Measurements from ENCODE around the gene UROS.

DNA sequence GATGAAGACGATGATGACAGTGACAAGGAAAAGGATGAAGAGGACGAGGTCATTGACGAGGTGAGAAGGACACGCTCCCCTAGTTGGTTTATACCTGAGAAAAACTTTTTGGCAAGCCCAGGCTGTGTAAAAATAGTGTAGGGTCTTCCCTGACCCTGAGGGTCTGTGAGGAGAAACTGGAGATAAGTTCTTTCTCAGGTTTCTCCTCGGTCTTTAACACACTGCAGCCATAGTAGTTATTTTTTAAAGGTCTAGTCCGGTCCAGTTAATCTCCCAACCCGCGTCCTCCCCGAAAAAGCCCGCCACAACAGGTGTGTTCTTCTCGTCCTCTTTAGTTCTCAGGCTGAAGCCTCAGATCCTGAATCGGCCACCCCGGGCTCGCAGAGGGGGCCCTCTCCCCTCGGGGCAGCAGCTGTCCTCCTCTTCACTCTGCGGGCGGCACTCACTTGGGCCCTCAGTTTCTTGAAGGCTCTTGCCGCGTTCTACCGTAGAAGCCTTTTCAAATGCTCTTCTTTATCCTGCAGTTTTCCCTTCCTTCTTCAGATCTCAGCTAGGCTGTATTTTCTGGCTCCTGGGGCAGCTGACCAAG lies 699 bp upstream of the UROS start:
- TF ChIP-seq, protein P1, sequence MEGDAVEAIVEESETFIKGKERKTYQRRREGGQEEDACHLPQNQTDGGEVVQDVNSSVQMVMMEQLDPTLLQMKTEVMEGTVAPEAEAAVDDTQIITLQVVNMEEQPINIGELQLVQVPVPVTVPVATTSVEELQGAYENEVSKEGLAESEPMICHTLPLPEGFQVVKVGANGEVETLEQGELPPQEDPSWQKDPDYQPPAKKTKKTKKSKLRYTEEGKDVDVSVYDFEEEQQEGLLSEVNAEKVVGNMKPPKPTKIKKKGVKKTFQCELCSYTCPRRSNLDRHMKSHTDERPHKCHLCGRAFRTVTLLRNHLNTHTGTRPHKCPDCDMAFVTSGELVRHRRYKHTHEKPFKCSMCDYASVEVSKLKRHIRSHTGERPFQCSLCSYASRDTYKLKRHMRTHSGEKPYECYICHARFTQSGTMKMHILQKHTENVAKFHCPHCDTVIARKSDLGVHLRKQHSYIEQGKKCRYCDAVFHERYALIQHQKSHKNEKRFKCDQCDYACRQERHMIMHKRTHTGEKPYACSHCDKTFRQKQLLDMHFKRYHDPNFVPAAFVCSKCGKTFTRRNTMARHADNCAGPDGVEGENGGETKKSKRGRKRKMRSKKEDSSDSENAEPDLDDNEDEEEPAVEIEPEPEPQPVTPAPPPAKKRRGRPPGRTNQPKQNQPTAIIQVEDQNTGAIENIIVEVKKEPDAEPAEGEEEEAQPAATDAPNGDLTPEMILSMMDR (conservative IDR thresholded peaks at IDR 0.05 in 1 of 2, IDR thresholded peaks at IDR 0.05 in 1 of 2; ENCODE audit: extremely low read depth in 1 of 2, insufficient read depth in 1 of 2, low read depth in 1 of 2, low read length in 2 of 2) = no peak
- TF ChIP-seq EZH2 (IDR thresholded peaks at IDR 0.05; ENCODE audit: borderline replicate concordance, low read length) = no peak
